ENCODE data around the gene RIN3. TPM values are rescaled to one million over a fixed set of nuclear protein-coding genes. Genes with fewer than 3 reads are reported as not detected.

Gene RIN3
- total RNA-seq, 1 donor from 2014 or later = 34.7 TPM

GRCh38 chr14:92686411-92686899 lies 172.9 kb downstream of the RIN3 start:
- Mint-ChIP-seq H3K4me1 (ENCODE audit: low read depth) (peaks cover 1% of the 10 kb centered on the region), H3K36me3 (ENCODE audit: low read depth) (peaks cover 12% of the 10 kb centered on the region), H3K9me3 (no peaks in the 10 kb centered on the region), H3K27me3 (ENCODE audit: insufficient read depth) (no peaks in the 10 kb centered on the region), H3K27ac (peak overlapping the region; percentile 29), H3K4me3 (no peak overlapping the region)
- intact Hi-C loops (cut with micrococcal nuclease) = loop anchor here (1.0 to 10.0 kb wide), 3 partner anchors 28 to 522 kb away; no protein-coding TSS in a partner anchor
- DNase-seq (ENCODE audit: low spot score) = no peak

GRCh38 chr14:92686900-92687427 lies 173.4 kb downstream of the RIN3 start:
- no peak overlapping the region for H3K4me3 Mint-ChIP-seq
- no peaks in the 10 kb centered on the region for H3K4me1 Mint-ChIP-seq (ENCODE audit: low read depth)
- H3K27me3 Mint-ChIP-seq (ENCODE audit: insufficient read depth) = no peaks in the 10 kb centered on the region
- H3K9me3 Mint-ChIP-seq = no peaks in the 10 kb centered on the region
- DNase-seq (ENCODE audit: low spot score) = peak; percentile 55
- no peak overlapping the region for H3K27ac Mint-ChIP-seq
- H3K36me3 Mint-ChIP-seq (ENCODE audit: low read depth) = peaks cover 11% of the 10 kb centered on the region
- intact Hi-C loops (cut with micrococcal nuclease) = loop anchor here (1.0 to 10.0 kb wide), 3 partner anchors 28 to 522 kb away; no protein-coding TSS in a partner anchor

- no peaks in the 10 kb centered on the region for H3K9me3 Mint-ChIP-seq
- H3K4me1 Mint-ChIP-seq (ENCODE audit: low read depth) = no peaks in the 10 kb centered on the region
- no peak overlapping the region for H3K4me3 Mint-ChIP-seq
- intact Hi-C loops (cut with micrococcal nuclease) = loop anchor here (2.0 to 10.0 kb wide), 2 partner anchors 27 to 523 kb away; no protein-coding TSS in a partner anchor
- no peaks in the 10 kb centered on the region for H3K27me3 Mint-ChIP-seq (ENCODE audit: insufficient read depth)
- DNase-seq (ENCODE audit: low spot score) = no peak
- H3K27ac Mint-ChIP-seq = no peak overlapping the region
- peaks cover 6% of the 10 kb centered on the region for H3K36me3 Mint-ChIP-seq (ENCODE audit: low read depth)
Measured at GRCh38 chr14:92687681-92688433, 174.3 kb downstream of the RIN3 start.

- Mint-ChIP-seq H3K27me3 (ENCODE audit: insufficient read depth) (no peaks in the 10 kb centered on the region), H3K36me3 (ENCODE audit: low read depth) (peaks cover 3% of the 10 kb centered on the region), H3K4me3 (no peak overlapping the region), H3K4me1 (ENCODE audit: low read depth) (no peaks in the 10 kb centered on the region), H3K27ac (no peak overlapping the region), H3K9me3 (no peaks in the 10 kb centered on the region)
- intact Hi-C loops (cut with micrococcal nuclease) = loop anchor here (10.0 kb wide), 1 partner anchor 524 kb away; no protein-coding TSS in a partner anchor
- DNase-seq (ENCODE audit: low spot score) = no peak
Measured at GRCh38 chr14:92688434-92689375, 175.1 kb downstream of the RIN3 start.

GRCh38 chr14:92690171-92691011 lies 176.8 kb downstream of the RIN3 start:
- DNase-seq (ENCODE audit: low spot score) = no peak
- H3K27ac Mint-ChIP-seq = no peak overlapping the region
- no peaks in the 10 kb centered on the region for H3K27me3 Mint-ChIP-seq (ENCODE audit: insufficient read depth)
- H3K4me3 Mint-ChIP-seq = no peak overlapping the region
- H3K9me3 Mint-ChIP-seq = no peaks in the 10 kb centered on the region
- no peaks in the 10 kb centered on the region for H3K4me1 Mint-ChIP-seq (ENCODE audit: low read depth)
- intact Hi-C loops (cut with micrococcal nuclease) = no loop called here
- peaks cover 3% of the 10 kb centered on the region for H3K36me3 Mint-ChIP-seq (ENCODE audit: low read depth)

- H3K27ac Mint-ChIP-seq = no peak overlapping the region
- H3K9me3 Mint-ChIP-seq = no peaks in the 10 kb centered on the region
- no peaks in the 10 kb centered on the region for H3K36me3 Mint-ChIP-seq (ENCODE audit: low read depth)
- no peaks in the 10 kb centered on the region for H3K4me1 Mint-ChIP-seq (ENCODE audit: low read depth)
- peaks cover 16% of the 10 kb centered on the region for H3K27me3 Mint-ChIP-seq (ENCODE audit: insufficient read depth)
- intact Hi-C loops (cut with micrococcal nuclease) = no loop called here
- no peak for DNase-seq (ENCODE audit: low spot score)
- H3K4me3 Mint-ChIP-seq = no peak overlapping the region
Measured at GRCh38 chr14:92692822-92693226, 179.2 kb downstream of the RIN3 start.

- H3K27ac Mint-ChIP-seq = no peak overlapping the region
- H3K36me3 Mint-ChIP-seq (ENCODE audit: low read depth) = no peaks in the 10 kb centered on the region
Measured at GRCh38 chr14:92693998-92694795, 180.6 kb downstream of the RIN3 start.

GRCh38 chr14:92694807-92695206 lies 181.2 kb downstream of the RIN3 start:
- Mint-ChIP-seq H3K27me3 (ENCODE audit: insufficient read depth) (peaks cover 21% of the 10 kb centered on the region), H3K27ac (no peak overlapping the region), H3K4me3 (no peak overlapping the region), H3K4me1 (ENCODE audit: low read depth) (no peaks in the 10 kb centered on the region), H3K36me3 (ENCODE audit: low read depth) (no peaks in the 10 kb centered on the region), H3K9me3 (no peaks in the 10 kb centered on the region)
- DNase-seq (ENCODE audit: low spot score) = no peak
- intact Hi-C loops (cut with micrococcal nuclease) = no loop called here

More at GRCh38 chr14:92693998-92694795, 180.6 kb downstream of the RIN3 start:
- Mint-ChIP-seq H3K9me3 (no peaks in the 10 kb centered on the region), H3K27me3 (ENCODE audit: insufficient read depth) (peaks cover 21% of the 10 kb centered on the region), H3K4me1 (ENCODE audit: low read depth) (no peaks in the 10 kb centered on the region), H3K4me3 (no peak overlapping the region)
- intact Hi-C loops (cut with micrococcal nuclease) = no loop called here
- DNase-seq (ENCODE audit: low spot score) = no peak

GRCh38 chr14:92695562-92695961 lies 182.0 kb downstream of the RIN3 start:
- Mint-ChIP-seq H3K27me3 (ENCODE audit: insufficient read depth) (peaks cover 21% of the 10 kb centered on the region), H3K36me3 (ENCODE audit: low read depth) (no peaks in the 10 kb centered on the region), H3K4me1 (ENCODE audit: low read depth) (no peaks in the 10 kb centered on the region), H3K27ac (no peak overlapping the region), H3K9me3 (no peaks in the 10 kb centered on the region), H3K4me3 (no peak overlapping the region)
- intact Hi-C loops (cut with micrococcal nuclease) = no loop called here
- no peak for DNase-seq (ENCODE audit: low spot score)

GRCh38 chr14:92696366-92696765 lies 182.8 kb downstream of the RIN3 start:
- Mint-ChIP-seq H3K36me3 (ENCODE audit: low read depth) (no peaks in the 10 kb centered on the region), H3K4me1 (ENCODE audit: low read depth) (no peaks in the 10 kb centered on the region), H3K4me3 (no peak overlapping the region), H3K27ac (no peak overlapping the region), H3K9me3 (no peaks in the 10 kb centered on the region), H3K27me3 (ENCODE audit: insufficient read depth) (peaks cover 23% of the 10 kb centered on the region)
- no peak for DNase-seq (ENCODE audit: low spot score)
- intact Hi-C loops (cut with micrococcal nuclease) = no loop called here

GRCh38 chr14:92698393-92698792 lies 184.8 kb downstream of the RIN3 start:
- Mint-ChIP-seq H3K27me3 (ENCODE audit: insufficient read depth) (peaks cover 25% of the 10 kb centered on the region), H3K4me3 (no peak overlapping the region), H3K36me3 (ENCODE audit: low read depth) (no peaks in the 10 kb centered on the region), H3K4me1 (ENCODE audit: low read depth) (no peaks in the 10 kb centered on the region), H3K27ac (no peak overlapping the region), H3K9me3 (no peaks in the 10 kb centered on the region)
- no peak for DNase-seq (ENCODE audit: low spot score)
- intact Hi-C loops (cut with micrococcal nuclease) = no loop called here

Data from activated T-helper 1 cell treated with anti-CD3 and anti-CD28 coated beads, Interleukin-12 subunit alpha, Interleukin-12 subunit beta, Interleukin-2, Interleukin-4 antibody, amounts not matched to agents 30 ng/mL and 10 ng/mL and 1 ng/mL, durations not matched to agents 14 hours and 24 hours and 36 hours (primary cell).